ENCODE measurements around the gene ASS1. TPM values are rescaled to one million over a fixed set of nuclear protein-coding genes. Genes with fewer than 3 reads are reported as not detected.

Gene ASS1
- total RNA-seq, 2 donors from 2014 or later = 58.0 to 58.4 TPM

GRCh38 chr9:130458027-130458803, 13.5 kb downstream of the ASS1 start:
- ATAC-seq (replicated peaks in 1 of 2) (no peak), DNase-seq (no peak)
- H3K9me3 Mint-ChIP-seq = no peaks in the 10 kb centered on the region
- no peaks in the 10 kb centered on the region for H3K36me3 Mint-ChIP-seq (ENCODE audit: insufficient read depth in 2 of 2)
- H3K4me3 Mint-ChIP-seq = no peak overlapping the region
- H3K27me3 Mint-ChIP-seq (ENCODE audit: low read depth) = peaks cover 11% of the 10 kb centered on the region
- no peaks in the 10 kb centered on the region for H3K4me1 Mint-ChIP-seq (ENCODE audit: low read depth)
- H3K27ac Mint-ChIP-seq = no peak overlapping the region

- peaks cover 11% of the 10 kb centered on the region for H3K27me3 Mint-ChIP-seq (ENCODE audit: low read depth)
- no peak overlapping the region for H3K27ac Mint-ChIP-seq
- H3K9me3 Mint-ChIP-seq = no peaks in the 10 kb centered on the region
- ATAC-seq (replicated peaks in 1 of 2) (no peak), DNase-seq (no peak)
- no peaks in the 10 kb centered on the region for H3K36me3 Mint-ChIP-seq (ENCODE audit: insufficient read depth in 2 of 2)
- no peak overlapping the region for H3K4me3 Mint-ChIP-seq
- no peaks in the 10 kb centered on the region for H3K4me1 Mint-ChIP-seq (ENCODE audit: low read depth)
These were observed 14.0 kb downstream of the ASS1 start for GRCh38 chr9:130458804-130459067.

GRCh38 chr9:130459151-130459550, 14.4 kb downstream of the ASS1 start:
- no peak for ATAC-seq (replicated peaks in 1 of 2)
- peaks cover 11% of the 10 kb centered on the region for H3K27me3 Mint-ChIP-seq (ENCODE audit: low read depth)
- H3K4me3 Mint-ChIP-seq = no peak overlapping the region
- H3K4me1 Mint-ChIP-seq (ENCODE audit: low read depth) = no peaks in the 10 kb centered on the region
- H3K27ac Mint-ChIP-seq = no peak overlapping the region
- DNase-seq = no peak
- H3K9me3 Mint-ChIP-seq = no peaks in the 10 kb centered on the region
- H3K36me3 Mint-ChIP-seq (ENCODE audit: insufficient read depth in 2 of 2) = no peaks in the 10 kb centered on the region

- ATAC-seq (replicated peaks in 1 of 2) (no peak), DNase-seq (no peak)
- Mint-ChIP-seq H3K36me3 (ENCODE audit: insufficient read depth in 2 of 2) (no peaks in the 10 kb centered on the region), H3K27ac (no peak overlapping the region), H3K9me3 (no peaks in the 10 kb centered on the region), H3K4me3 (no peak overlapping the region), H3K27me3 (ENCODE audit: low read depth) (peaks cover 11% of the 10 kb centered on the region), H3K4me1 (ENCODE audit: low read depth) (no peaks in the 10 kb centered on the region)
These were observed 15.3 kb downstream of the ASS1 start for GRCh38 chr9:130459941-130460669.

GRCh38 chr9:130461218-130461630, 16.5 kb downstream of the ASS1 start:
- peak; percentile 70 to 81 for DNase-seq
- no peak overlapping the region for H3K27ac Mint-ChIP-seq
- H3K27me3 Mint-ChIP-seq (ENCODE audit: low read depth) = peaks cover 11% of the 10 kb centered on the region
- peak; percentile 68 to 73 for ATAC-seq (replicated peaks in 1 of 2)
- H3K4me1 Mint-ChIP-seq (ENCODE audit: low read depth) = no peaks in the 10 kb centered on the region
- H3K9me3 Mint-ChIP-seq = no peaks in the 10 kb centered on the region
- no peaks in the 10 kb centered on the region for H3K36me3 Mint-ChIP-seq (ENCODE audit: insufficient read depth in 2 of 2)
- no peak overlapping the region for H3K4me3 Mint-ChIP-seq

GRCh38 chr9:130461731-130462130, 17.0 kb downstream of the ASS1 start:
- no peak for DNase-seq
- Mint-ChIP-seq H3K27me3 (ENCODE audit: low read depth) (peaks cover 11% of the 10 kb centered on the region), H3K36me3 (ENCODE audit: insufficient read depth in 2 of 2) (no peaks in the 10 kb centered on the region), H3K4me3 (no peak overlapping the region), H3K27ac (no peak overlapping the region), H3K9me3 (no peaks in the 10 kb centered on the region), H3K4me1 (ENCODE audit: low read depth) (no peaks in the 10 kb centered on the region)
- ATAC-seq (replicated peaks in 1 of 2) = no peak

GRCh38 chr9:130462685-130463540, 18.2 kb downstream of the ASS1 start:
- Mint-ChIP-seq H3K4me1 (ENCODE audit: low read depth) (no peaks in the 10 kb centered on the region), H3K4me3 (no peak overlapping the region), H3K27me3 (ENCODE audit: low read depth) (peaks cover 23% of the 10 kb centered on the region), H3K9me3 (no peaks in the 10 kb centered on the region), H3K36me3 (ENCODE audit: insufficient read depth in 2 of 2) (no peaks in the 10 kb centered on the region), H3K27ac (no peak overlapping the region)
- ATAC-seq (replicated peaks in 1 of 2) = no peak
- no peak for DNase-seq

- DNase-seq (no peak), ATAC-seq (replicated peaks in 1 of 2) (no peak)
- no peak overlapping the region for H3K27ac Mint-ChIP-seq
- no peaks in the 10 kb centered on the region for H3K4me1 Mint-ChIP-seq (ENCODE audit: low read depth)
- H3K4me3 Mint-ChIP-seq = no peak overlapping the region
- H3K9me3 Mint-ChIP-seq = no peaks in the 10 kb centered on the region
- H3K36me3 Mint-ChIP-seq (ENCODE audit: insufficient read depth in 2 of 2) = no peaks in the 10 kb centered on the region
- peaks cover 31% of the 10 kb centered on the region for H3K27me3 Mint-ChIP-seq (ENCODE audit: low read depth)
These were observed 19.3 kb downstream of the ASS1 start for GRCh38 chr9:130463763-130464745.

- H3K4me1 Mint-ChIP-seq (ENCODE audit: low read depth) = no peaks in the 10 kb centered on the region
- peaks cover 22% of the 10 kb centered on the region for H3K27me3 Mint-ChIP-seq (ENCODE audit: low read depth)
- H3K4me3 Mint-ChIP-seq = no peak overlapping the region
- no peak for ATAC-seq (replicated peaks in 1 of 2)
- H3K9me3 Mint-ChIP-seq = no peaks in the 10 kb centered on the region
- no peaks in the 10 kb centered on the region for H3K36me3 Mint-ChIP-seq (ENCODE audit: insufficient read depth in 2 of 2)
- H3K27ac Mint-ChIP-seq = no peak overlapping the region
- no peak for DNase-seq
These were observed 20.8 kb downstream of the ASS1 start for GRCh38 chr9:130465383-130466096.

- DNase-seq = no peak
- no peaks in the 10 kb centered on the region for H3K36me3 Mint-ChIP-seq (ENCODE audit: insufficient read depth in 2 of 2)
- no peaks in the 10 kb centered on the region for H3K4me1 Mint-ChIP-seq (ENCODE audit: low read depth)
- no peak overlapping the region for H3K4me3 Mint-ChIP-seq
- ATAC-seq (replicated peaks in 1 of 2) = no peak
- H3K9me3 Mint-ChIP-seq = no peaks in the 10 kb centered on the region
- peaks cover 31% of the 10 kb centered on the region for H3K27me3 Mint-ChIP-seq (ENCODE audit: low read depth)
- no peak overlapping the region for H3K27ac Mint-ChIP-seq
These were observed 21.9 kb downstream of the ASS1 start for GRCh38 chr9:130466537-130467217.

GRCh38 chr9:130467316-130467715, 22.6 kb downstream of the ASS1 start:
- DNase-seq = no peak
- no peaks in the 10 kb centered on the region for H3K36me3 Mint-ChIP-seq (ENCODE audit: insufficient read depth in 2 of 2)
- H3K4me1 Mint-ChIP-seq (ENCODE audit: low read depth) = no peaks in the 10 kb centered on the region
- no peak for ATAC-seq (replicated peaks in 1 of 2)
- H3K4me3 Mint-ChIP-seq = no peak overlapping the region
- no peak overlapping the region for H3K27ac Mint-ChIP-seq
- H3K27me3 Mint-ChIP-seq (ENCODE audit: low read depth) = peaks cover 33% of the 10 kb centered on the region
- H3K9me3 Mint-ChIP-seq = no peaks in the 10 kb centered on the region

All from activated T-cell treated with anti-CD3 and anti-CD28 coated beads, Interleukin-2, amount 50 U/mL, for 72 hours (primary cell).